GM10847 (cell line): Measurements from ENCODE around the gene BBLN.

Source experiments
- POLR2A ChIP-seq: IDR thresholded peaks from 2 replicates; pipeline ENCODE4 v1.6.1; 2011; ENCODE audit not compliant: insufficient read length; ENCODE audit errors: extremely low read depth

Gene BBLN

DNA sequence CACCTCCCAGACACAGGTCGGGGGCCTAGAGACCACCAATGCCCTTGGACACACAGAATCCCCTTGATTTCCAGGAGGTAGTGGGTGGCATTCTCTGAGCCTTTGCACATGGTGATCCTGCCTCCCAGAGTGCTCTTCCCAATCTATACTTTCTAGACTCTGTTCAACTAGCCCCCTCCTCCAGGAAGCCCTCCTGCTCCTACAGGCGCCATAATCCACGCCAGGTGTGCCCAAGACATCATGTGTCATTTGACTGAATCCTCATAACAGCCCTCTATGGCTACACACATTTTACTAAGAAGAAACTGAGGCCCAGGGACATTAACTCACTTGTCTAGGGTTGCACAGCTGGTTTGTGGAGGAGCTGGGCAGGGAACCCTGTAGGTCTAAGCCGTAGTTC, 7.1 kb downstream of the BBLN start:
- TF ChIP-seq POLR2A = no peak

- TF ChIP-seq POLR2A = no peak
Measured at GRCh38 chr9:128168731-128169308, 8.8 kb downstream of the BBLN start.

- TF ChIP-seq POLR2A = no peak
Measured at GRCh38 chr9:128169492-128169891, 9.4 kb downstream of the BBLN start.

DNA sequence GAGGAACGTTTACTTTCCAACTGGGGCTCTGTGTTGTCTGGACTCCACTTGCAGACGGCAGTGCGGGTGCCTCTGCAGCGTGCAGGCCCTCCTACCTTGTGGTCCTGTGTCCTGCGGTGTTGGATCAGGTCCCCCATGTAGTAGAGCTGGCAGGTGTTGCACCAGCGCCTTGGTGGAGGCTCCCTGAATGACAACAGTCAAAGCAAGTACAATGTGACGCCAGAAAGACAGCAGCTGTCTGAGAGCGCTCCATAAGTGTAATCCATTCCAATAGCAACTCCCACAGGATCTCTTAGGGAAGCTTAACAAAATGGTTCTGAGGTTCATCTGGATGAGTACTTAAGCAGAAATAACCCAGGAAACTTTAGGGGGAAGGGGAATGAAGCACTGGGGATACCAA, 9.9 kb downstream of the BBLN start:
- no peak for TF ChIP-seq POLR2A

GRCh38 chr9:128174062-128174461, 14.0 kb downstream of the BBLN start:
- TF ChIP-seq POLR2A = no peak

GRCh38 chr9:128175102-128175563, 15.1 kb downstream of the BBLN start:
- no peak for TF ChIP-seq POLR2A

DNA sequence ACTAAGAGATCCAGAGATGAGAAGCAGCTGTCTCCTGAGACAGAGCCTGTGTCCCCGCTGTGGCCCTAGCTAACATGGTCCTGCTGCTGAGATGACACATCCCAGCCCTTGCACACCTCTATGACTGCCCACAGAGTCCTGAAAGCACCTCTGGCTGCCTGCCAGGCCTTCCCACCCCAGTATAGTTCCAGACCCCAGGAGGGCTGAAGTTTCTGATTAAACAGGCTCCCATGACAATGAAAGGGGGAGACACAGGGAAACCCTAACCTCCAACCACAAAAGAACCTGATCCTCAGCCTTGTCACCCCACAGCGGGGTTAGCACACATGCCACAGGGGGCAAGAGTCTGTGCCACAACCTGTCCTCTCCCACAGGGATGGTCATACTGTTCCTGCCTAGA, 15.7 kb downstream of the BBLN start:
- TF ChIP-seq POLR2A = no peak

DNA sequence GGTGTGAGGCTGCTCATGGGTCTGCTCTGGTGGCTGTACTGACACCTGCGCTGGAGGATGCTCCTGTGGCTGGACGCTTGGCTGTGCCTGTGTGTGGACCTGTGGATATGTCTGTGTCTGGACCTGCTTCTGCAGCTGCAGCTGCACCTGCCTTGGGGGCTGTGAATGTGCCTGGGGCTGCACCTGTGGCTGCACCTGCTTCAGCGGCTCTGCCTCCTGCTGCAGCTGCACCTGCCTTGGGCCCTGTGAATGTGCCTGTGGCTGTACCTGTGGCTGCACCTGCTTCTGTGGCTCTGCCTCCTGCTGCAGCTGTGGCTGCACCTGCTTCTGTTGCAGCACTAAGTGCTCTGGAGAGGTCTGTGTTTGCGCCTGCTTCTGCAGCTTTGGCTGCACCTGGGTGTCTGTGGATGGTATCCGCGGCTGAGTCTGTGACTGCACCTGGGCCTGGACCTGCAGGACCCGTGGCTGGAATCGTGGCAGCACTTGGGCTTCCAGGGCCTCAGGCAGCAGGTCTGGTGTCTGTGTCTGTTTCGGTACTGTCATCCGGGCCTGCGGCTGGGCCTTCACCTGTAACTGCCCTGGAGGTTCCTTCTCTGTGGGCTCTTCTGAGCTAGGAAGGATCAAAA, 18.9 kb downstream of the BBLN start:
- no peak for TF ChIP-seq POLR2A

DNA sequence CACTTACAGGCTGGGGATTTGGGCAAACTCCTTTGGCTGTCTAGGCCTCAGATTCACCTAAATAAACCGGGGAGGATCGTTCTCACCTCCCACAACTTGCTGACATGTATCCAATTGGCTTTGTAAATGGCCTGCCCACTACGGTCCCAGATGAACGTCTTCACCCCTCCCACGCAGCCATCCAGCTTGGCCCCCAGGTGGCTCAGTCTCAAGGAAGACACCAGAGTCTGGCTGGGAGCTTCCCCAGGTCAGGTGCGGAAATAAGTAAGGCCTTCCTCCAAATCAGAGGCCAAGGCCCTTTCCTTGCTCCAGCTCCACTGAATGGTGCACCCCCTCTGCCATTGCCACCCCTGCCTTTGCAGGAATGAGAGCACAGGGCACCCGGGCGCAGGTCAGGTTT, 19.9 kb downstream of the BBLN start:
- TF ChIP-seq POLR2A = no peak

DNA sequence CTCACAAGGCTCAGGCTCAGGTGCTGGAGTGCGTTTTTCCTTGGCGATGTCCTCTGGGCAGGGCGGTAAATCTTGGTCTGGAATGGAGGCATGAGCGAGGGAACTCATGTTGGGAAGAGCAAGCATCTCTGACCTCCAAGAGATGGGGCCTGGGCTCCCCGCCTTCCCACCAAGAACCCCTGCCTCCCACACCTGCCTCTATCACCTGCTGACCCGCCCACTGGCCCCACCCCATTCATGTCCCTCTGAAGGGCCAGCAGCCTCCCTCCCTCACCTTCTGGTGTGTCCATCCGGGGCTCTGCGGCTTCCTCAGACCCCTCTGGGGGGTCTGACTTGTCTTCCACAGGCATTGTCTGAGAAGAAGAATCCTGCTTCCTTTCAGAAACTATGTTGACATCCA, 20.4 kb downstream of the BBLN start:
- no peak for TF ChIP-seq POLR2A

DNA sequence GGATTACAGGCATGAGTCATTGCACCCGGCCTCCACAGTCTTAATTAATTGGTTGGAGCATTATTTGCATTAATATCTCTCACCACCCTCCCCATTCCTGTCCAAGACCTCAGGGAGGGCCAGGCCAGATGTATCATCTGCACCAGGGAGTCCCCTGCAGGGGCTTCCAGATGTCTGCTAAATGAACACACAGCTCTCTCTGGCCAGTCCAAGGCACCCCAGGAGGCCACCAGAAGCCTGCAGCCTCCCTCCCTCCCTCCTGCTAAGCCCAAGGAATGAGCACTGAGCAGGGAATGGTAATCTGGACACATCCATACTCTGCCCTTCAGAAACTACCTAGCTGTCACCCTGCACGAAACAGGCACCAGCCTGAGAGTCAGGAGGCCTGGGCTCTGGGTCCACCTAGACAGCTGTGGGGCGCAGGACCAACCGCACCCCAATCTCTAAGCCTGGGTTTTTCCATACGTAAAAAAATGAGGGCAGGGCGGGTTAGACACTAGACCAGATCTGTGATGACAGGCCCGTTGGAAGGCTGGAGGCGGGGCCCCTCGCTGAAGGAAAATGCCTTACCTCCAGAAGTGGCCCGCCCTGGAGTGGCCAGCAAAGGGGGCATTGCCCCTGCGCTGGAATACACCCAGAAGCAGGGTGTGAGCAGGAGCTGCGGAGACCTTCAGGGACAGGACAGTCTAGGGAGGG, 23.0 kb downstream of the BBLN start:
- no peak for TF ChIP-seq POLR2A

DNA sequence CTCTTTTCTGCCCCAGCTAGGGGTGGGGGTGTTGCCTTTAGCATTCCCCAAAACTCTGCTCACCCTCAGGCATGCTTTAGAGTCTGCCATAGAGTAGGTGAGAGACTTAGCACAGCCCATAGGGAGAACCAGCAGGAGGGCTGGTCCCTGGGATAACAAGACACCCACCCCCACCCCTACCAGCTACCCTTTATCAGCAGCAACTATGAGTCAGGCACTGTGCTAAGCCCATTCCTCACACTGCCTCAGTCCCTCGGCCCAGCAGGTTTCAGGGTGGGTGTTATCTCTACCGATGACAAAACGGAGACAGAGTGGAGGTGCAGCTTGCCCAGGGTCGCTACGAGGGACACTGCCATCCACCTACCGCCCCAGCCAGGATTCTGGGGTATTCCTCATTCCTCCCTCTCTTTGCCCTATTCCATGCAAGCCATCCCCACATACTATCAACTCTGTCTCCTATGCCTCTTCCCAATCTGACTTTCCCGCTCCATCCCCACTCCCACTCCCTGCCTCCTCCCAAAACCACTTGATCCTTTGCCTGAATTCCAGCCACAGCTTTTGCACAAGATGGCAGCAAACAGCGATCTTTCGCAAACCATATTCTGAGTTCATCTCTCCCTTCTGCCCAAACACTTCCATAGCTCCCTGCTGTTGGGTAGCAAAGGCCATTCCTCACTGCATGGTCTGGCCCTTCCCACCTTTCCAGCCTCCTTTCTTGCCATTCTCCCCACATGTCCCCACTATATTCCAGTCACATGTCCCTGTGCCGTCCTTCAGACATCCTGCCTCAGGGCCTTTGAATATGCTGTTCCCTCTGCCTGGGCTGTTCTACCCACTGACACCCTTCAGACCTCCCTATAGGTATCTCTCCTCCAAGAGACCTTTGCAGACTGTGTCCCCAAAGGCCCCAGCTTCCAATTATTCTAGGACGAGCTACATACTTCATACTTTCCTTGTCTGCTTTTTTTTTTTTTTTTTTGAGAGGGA, 26.2 kb downstream of the BBLN start:
- no peak for TF ChIP-seq POLR2A

GRCh38 chr9:128187361-128187760, 27.3 kb downstream of the BBLN start:
- TF ChIP-seq POLR2A = no peak

- no peak for TF ChIP-seq POLR2A
Measured at GRCh38 chr9:128188209-128188608, 28.1 kb downstream of the BBLN start.

DNA sequence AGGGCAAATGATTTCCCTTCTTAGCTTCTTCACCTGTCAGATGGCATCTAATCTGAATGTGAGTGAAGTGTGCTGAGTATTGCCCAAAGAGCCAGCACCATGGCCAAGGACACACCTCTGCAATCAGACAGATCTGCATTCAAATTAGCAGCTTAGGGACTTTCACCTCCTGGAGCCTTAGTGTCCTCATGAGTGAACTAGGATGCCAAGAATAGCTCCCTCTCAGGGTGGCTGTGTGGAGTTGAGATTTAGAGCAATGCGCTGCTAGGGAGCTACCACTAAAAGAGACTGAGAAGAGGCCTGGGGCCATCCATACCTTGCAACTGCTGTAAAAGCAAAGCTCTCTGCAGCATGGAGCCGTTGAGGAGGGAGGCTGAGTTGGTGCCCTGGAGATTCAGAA, 29.9 kb downstream of the BBLN start:
- no peak for TF ChIP-seq POLR2A
